NCI-H1436 (cell line): ENCODE data around the gene HNF1A.
"Not testable (repeated sequence)": the region's sequence is repeated elsewhere in the genome, so short reads cannot be mapped to it uniquely, and the experiment has no call there.

Source experiments
- DNase-seq: peaks from one replicate; lab custom pipeline; 2025; lab: John Stamatoyannopoulos, UW

The HNF1A gene, protein sequence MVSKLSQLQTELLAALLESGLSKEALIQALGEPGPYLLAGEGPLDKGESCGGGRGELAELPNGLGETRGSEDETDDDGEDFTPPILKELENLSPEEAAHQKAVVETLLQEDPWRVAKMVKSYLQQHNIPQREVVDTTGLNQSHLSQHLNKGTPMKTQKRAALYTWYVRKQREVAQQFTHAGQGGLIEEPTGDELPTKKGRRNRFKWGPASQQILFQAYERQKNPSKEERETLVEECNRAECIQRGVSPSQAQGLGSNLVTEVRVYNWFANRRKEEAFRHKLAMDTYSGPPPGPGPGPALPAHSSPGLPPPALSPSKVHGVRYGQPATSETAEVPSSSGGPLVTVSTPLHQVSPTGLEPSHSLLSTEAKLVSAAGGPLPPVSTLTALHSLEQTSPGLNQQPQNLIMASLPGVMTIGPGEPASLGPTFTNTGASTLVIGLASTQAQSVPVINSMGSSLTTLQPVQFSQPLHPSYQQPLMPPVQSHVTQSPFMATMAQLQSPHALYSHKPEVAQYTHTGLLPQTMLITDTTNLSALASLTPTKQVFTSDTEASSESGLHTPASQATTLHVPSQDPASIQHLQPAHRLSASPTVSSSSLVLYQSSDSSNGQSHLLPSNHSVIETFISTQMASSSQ

DNA sequence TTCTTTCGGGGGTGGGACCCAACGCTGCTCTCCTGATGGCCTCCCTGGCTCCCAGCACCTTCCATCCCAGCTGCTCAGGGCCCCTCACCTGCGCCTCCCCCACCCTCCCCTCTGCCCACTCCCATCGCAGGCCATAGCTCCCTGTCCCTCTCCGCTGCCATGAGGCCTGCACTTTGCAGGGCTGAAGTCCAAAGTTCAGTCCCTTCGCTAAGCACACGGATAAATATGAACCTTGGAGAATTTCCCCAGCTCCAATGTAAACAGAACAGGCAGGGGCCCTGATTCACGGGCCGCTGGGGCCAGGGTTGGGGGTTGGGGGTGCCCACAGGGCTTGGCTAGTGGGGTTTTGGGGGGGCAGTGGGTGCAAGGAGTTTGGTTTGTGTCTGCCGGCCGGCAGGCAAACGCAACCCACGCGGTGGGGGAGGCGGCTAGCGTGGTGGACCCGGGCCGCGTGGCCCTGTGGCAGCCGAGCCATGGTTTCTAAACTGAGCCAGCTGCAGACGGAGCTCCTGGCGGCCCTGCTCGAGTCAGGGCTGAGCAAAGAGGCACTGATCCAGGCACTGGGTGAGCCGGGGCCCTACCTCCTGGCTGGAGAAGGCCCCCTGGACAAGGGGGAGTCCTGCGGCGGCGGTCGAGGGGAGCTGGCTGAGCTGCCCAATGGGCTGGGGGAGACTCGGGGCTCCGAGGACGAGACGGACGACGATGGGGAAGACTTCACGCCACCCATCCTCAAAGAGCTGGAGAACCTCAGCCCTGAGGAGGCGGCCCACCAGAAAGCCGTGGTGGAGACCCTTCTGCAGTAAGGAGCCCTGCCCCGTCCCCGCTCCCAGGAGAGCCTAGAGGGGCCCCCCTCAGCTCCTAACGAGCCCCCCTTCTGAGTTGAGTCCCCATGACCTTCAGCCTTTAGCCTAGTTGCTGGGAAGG is at the start of gene HNF1A:
Gene HNF1A (plus strand): TSS at position 248 of the 924 bp plus-strand sequence. CDS start 226 bp downstream, at position 474.
- no peak for DNase-seq

DNA sequence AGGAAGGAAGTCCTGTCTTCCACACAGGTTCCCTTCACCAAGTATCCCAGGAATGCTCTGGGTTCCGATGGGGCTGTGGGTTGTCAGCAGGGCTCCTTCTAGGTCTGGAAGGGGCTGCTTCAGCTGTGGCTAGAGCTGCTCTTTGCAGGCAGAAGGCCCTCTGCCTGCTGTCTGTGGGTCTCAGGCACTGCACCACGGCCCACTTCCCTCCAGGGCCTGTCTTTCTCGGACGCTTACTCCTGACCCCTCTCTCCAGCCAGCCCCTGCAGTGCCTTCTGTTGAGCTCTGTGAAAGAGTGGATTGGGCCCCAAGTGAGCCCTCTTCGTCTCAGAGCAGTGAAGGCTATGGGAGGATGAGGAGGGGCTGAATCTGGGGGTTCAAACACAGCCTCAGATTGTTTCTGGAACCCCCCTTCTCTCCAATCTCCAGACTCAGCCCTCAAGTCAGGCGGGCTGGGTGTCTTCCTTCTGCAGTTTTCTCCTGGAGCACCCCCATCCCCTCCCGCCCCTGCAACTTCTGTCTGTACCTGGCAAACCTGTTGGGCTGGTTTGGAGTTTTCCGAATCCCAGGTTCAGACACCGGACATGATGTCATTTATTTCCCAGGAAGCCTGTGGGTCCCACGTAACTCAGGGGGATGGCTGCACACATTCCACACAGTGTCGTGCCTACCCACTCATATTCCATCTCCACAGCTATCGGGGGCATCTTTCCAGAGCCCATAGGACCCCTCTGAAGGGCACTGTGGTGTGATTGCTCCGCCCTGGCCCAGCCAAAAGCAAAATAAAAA is 49.3 kb upstream of the HNF1A start:
- DNase-seq, result no peak

DNA sequence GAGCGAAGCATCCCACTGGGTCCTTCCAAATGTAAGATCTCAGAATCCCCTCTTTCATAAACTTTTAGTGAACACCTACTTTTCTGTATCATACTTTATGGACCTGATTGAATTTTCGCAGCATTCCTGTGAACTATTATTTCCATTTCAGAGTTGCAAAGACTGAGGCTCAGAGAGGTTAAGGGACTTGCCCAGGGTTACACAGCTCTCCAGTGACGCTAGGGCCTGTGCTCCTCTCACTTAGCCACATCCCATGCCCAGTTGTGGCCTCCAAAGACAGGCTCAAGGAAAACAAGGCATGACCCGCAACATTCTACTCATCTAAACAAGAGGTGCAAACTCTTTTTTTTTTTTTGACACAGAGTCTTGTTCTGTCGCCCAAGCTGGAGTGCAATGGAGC is 48.3 kb upstream of the HNF1A start:
- no peak for DNase-seq

DNA sequence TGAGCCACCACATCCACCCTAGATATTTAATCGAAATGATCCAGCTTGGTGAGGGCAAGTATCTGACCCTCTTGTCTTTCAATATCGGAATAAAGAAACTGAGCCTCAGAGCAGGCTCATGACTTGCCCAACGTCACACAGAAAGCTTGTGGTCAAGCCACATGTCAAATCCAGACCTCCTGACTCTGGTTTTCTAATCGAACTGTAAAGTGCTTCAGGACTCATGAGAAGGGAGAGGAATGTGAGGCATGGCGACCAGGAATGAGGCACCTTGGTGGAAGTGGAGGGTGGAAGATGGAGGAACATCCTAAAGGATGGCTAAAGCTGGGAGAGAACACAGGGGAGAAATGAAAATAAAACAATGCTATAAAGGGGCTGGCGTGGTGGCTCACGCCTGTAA is 46.3 kb upstream of the HNF1A start:
- no peak for DNase-seq

DNA sequence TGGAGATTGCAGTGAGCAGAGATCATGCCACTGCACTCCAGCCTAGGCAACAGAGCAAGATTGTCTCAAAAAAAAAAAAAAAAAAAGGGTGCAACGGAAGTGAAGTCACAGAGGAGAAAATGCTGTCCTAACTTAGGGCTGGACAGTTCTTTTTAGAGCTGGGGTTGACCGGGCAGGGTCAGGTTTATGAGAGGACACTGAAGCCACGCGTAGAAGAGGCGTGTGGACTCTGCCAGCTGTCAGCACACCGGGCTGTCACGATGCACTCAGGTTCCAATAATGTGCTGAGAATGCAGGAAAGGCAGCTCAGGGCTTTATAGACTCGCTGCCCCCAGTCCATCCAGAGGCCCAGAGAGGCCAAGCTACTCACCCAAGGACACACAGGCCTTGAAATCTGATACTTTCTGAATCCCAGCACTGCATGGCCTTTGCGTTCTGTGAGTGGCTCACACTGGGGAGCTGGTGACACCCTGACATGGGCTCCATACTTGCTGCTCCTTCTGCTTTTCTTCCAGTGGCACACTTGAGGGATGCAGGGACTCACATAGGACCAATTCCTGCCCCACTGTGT is 45.3 kb upstream of the HNF1A start:
- DNase-seq, result no peak

DNA sequence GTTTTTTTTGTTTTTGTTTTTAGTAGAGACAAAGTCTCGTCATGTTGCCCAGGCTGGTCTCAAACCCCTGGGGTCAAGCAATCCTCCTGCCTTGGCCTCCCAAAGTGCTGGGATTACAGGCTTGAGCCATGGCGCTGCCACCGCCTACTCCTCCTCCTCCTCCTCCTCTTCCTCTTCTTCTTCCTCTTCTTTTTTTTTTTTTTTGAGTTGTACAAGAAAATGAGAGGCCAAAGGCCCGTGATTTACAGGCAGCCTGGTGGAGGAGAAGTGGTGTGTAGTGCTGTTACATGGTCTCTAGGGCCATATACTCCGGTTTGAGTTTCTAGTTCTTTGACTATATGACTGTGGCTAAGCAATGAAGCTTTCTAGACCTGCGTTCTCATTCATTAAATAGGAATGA is 44.6 kb upstream of the HNF1A start:
- no peak for DNase-seq

DNA sequence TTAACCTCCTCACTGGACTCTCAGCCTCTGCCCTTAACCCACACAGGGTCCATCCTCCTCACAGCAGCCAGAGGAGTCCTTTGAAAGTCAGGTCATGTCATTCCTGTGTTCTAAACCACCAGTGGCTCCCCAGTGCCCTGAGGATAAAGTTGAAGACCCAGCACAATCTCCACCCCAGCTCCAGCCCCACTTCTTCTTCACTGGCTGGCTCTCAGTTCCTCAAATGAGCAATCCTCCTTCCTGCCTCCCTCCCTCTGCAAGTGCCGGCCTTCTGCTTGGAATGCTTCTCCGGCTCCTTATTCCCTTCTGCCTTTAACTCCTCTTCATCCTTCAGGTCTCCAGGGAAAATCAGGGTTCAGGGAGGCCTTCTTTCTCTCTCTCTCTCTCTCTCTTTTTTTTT is 42.1 kb upstream of the HNF1A start:
- no peak for DNase-seq

DNA sequence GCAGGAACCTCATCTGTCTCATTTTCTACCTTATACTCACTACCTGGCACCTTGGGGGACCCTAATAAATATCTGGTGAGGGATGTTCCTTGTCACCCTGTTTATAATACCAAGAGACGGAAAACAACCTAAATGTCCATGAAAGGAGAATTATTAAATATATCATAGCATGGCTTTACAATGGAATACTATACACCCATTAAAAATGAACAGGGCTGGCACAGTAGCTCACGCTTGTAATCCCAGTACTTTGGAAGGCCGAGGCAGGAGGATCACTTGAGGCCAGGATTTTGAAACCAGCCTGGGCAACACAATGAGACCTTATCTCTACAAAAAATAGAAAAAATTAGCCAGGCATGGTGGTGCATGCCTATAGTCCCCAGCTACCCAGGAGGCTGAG is 39.8 kb upstream of the HNF1A start:
- no peak for DNase-seq

DNA sequence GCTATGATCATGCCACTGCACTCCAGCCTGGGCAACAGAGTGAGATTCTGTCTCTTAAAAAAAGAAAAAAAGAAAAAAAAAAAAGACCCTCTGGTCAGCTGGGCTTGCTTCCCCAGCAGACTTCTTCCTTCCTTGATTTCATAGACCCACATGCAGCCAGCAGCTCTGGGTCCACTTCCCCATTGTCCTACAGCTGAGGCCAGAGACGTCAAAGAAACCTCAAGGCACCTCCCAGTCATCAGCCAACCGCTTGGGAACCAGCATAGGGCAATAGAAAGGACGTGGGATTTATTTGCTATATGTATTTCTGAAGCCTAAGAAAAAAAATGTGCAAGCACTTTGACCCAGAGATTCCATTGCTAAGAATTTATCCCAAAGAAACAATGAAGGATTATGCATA is 38.8 kb upstream of the HNF1A start:
- DNase-seq, result no peak

DNA sequence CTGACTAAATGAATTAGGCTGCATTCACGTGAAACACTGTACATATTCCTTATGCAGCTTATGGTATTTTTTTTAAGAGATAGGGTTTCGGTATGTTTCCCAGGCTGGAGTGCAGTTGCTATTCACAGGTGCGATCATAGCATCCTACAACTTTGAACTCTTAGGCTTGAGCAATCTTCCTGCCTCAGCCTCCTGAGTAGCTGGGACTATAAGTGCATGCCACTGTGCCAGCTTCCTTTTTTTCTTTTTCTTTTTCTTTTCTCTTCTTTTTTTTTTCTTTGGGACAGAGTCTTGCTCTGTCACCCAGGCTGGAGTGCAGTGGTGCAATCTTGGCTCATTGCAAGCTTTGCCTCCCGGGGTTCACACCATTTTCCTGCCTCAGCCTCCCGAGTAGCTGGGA is 38.3 kb upstream of the HNF1A start:
- no peak for DNase-seq

DNA sequence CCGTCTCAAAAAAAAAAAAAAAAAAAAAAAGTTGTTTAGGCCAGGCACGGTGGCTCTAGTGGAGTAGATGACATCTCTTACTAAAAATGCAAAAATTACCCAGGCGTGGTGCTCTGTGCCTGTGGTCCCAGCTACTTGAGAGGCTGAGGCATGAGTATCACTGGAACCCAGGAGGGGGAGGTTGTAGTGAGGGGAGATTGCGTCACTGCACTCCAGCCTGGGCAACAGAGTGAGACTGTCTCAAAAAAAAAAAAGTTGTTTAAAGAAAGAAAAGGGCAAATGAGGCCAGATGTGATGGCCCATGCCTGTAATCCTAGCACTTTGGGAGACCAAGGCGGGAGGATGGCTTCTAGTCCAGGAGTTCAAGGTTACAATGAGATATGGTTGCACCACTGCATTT is 37.5 kb upstream of the HNF1A start:
- DNase-seq, result no peak

DNA sequence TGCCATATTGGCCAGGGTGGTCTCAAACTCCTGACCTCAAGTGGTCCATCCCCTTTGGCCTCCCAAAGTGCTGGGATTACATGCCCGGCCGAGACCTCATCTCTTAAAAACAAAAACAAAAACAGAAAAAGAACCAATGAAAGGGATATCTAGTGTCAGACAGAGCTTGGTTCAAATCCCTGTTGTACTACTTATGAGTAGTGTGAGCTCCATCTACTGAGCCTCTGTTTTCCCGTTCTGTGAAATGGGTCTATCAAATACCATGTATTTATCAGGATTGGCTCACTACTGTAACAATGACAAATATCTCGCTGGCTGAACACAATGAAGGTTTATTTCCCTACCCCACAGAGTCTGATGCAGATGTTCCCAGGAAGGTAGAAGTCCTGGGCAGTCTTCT is 36.9 kb upstream of the HNF1A start:
- no peak for DNase-seq

DNA sequence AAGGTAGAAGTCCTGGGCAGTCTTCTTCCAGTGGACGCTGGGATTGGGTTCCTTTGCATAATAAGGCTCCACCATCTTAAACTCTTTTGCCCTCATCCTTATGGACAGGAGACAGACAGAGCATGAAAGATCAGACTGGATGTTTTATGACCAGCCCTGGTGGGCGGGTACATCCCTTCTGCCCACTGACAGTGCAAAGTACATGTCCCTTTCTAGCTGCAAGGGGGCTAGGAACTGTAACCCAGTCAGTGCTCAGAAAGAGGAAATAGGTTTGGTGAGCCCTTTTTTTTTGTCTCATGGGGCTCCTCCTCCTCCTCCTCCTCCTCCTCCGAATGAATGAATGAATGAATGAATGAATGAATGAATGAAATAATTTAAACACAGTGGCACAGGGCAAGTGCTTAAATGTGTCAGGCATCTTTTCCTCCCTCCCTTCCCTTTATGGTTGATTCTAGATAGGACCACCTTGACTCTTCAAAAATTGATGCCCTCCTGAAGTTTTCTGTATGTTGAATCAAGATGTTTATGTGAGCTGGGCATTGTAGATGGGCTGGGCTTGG is 36.4 kb upstream of the HNF1A start:
- no peak for DNase-seq

DNA sequence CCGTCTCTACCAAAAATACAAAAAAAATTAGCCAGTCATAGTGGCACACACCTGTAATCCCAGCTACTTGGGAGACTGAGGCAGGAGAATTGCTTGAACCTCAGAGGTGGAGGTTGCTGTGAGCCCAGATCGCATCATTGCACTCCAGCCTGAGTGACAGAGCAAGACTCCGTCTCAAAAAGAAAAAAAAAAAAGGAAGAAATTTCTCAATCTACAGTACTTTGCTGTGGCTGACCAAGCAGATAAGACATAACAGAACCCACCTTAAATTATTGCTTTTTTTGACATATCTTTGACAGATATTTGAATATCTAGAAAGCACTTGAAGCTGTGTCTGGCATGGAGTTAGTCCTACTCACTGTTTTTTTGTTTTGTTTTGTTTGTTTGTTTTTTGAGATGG is 34.9 kb upstream of the HNF1A start:
- DNase-seq, result no peak

DNA sequence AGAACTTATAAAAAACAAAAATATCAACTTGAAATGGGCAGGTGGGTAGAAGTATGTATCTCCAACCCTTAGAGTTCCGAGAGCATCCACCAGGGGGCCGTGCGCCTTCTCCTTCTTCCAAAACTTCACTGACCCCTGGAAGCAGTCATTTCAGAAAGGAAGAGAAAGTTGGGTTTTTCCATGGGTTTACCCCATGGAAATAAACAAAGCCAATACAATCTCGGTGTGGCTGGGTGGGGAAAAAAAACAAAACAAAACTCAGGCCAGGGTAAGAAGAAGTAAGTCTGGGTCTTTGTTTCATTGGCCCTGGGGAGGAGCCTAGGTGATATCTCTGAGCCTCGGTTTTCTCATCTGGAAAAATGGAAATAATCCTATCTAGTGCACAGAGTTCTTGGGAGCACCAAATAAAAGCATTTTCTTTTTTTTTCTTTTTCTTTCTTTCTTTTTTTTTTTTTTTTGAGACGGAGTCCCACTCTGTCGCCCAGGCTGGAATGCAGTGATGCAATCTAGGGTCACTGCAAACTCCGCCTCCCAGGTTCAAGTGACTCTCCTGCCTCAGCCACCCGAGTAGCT is 33.6 kb upstream of the HNF1A start:
- DNase-seq, result no peak

DNA sequence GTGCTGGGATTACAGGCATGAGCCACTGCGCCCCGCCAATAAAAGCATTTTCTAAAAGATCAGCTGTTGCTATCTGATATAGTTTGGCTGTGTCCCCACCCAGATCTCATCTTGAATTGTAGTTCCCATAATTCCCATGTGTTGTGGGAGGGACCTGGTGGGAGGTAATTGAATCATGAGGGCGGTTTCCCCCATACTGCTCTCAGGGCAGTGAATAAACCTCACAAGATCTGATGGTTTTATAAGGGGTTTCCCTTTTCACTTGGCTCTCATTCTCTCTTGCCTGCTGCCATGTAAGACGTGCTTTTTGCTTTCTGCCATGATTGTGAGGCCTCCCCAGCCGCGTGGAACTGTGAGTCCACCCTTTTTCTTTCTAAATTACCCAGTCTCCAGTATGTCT is 32.8 kb upstream of the HNF1A start:
- not testable (repeated sequence) for DNase-seq

DNA sequence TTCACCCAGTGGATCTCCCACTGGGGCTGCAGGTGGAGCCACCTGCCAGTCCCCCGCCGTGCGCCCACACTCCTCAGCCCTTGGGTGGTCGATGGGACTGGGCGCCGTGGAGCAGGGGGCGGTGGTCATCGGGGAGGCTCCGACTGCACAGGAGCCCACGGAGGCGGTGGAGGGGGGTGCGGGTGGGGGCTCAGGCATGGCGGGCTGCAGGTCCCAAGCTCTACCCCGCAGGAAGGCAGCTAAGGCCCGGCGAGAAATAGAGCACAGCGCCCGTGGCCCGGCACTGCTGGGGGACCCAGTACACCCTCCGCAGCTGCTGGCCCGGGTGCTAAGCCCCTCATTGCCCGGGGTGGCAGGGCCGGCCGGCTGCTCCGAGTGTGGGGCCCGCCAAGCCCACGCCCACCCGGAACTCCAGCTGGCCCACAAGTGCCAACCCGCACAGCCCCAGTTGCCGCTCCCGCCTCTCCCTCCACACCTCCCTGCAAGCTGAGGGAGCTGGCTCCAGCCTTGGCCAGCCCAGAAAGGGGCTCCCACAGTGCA is 28.0 kb upstream of the HNF1A start:
- DNase-seq, result not testable (repeated sequence)

DNA sequence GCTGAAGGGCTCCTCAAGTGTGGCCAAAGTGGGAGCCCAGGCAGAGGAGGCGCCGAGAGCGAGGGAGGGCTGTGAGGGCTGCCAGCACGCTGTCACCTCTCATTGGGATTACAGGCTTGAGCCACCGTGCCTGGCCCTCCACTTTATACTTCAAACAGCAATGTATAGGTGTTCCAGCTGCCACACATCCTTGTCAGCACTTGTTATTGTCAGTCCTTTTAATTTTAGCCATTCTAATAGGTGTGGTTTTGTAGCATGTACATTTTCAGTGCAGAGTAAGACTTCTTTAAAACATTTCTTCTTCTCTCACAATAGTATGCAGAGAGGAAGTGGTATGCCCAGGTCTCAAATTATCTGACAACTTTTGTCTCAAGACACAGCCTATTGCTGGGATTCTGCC is 27.5 kb upstream of the HNF1A start:
- DNase-seq, result no peak

DNA sequence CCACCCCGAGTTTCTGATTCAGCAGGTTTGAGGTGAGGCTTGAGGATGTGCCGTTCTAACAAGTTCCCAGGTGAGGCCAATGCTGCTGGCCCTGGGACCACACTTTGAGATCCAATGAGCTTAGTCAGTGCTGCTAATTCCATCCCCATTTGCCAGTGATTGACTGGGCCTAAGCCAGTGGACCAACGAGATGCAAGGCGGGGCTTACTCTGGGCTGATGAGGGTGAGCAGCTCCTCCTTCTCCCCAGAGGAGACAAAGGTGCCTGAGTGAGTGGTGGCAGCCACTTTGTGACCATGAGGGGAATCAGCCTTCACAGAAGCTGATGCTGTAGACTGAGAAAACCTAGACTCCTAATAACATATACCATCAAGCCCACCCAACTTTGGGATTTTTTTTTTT is 23.1 kb upstream of the HNF1A start:
- DNase-seq, result no peak

DNA sequence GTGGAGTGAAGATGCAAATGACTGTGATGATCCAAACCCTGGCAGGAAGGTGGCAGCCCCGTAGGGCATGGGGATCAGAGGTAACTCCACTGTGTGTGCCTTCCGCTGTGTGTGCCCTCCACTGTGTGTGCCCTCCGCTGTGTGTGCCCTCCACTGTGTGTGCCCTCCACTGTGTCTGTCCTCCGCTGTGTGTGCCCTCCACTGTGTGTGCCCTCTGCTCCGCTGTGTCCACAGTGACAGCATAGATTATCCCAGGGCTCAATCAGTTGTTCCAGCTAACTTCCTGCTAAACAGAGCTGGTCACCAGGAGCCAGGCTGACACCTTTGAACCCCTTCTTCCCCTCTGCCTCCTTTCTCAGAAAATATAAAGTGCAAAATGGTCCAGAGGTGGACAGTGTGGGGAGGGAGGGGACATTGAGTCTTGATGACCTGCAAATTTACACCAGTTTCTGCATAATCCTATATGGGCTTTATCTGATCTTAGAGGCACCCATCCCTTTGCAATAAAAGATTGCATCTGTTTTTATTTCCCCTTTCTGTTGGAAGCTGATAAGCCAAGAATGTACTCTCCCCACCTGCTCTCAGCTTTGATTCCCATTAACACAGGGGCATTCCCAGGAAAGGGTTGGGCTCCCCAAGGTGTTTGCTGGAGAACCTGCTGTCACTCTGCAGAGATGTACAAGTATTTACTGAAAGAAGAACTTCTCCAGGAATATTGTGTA is 21.6 kb upstream of the HNF1A start:
- DNase-seq, result no peak
